Erythroblast (primary cell): Measurements from ENCODE around the gene CMBL.

ENCODE experiments used
- GATA1 ChIP-seq: IDR thresholded peaks from 2 replicates; pipeline ENCODE4 v1.6.1; 2011; ENCODE audit warnings: low read depth, mild to moderate bottlenecking, control low read depth, low read length, moderate library complexity
- POLR2A ChIP-seq: IDR thresholded peaks from 2 replicates; pipeline ENCODE4 v1.6.1; 2011; ENCODE audit warnings: mild to moderate bottlenecking, low read length

DNA sequence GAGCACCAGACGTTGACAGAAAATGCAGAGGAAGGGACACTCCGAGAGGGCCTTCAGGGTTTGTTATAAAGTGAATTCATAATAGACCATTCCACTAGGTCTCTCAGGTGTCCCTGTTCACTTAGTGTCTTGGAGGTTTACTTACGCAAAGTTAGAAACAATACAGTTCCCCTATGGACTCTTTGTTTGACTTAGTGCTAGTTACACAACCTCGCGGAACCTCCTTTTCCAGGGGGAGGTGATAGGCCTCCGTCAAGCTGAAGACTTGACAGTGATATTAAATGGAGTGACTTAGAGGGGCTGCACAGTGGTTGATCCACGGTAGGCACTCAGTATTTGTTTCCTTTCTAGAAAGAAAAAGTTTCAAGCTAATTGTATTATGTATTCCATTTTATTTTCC, 56.3 kb downstream of the CMBL start:
- TF ChIP-seq POLR2A (no peak), GATA1 (no peak)
